Measurements from ENCODE around the gene WFDC11.
"Not testable (repeated sequence)": the region's sequence is repeated elsewhere in the genome, so short reads cannot be mapped to it uniquely, and the experiment has no call there.

WFDC11 gene

GRCh38 chr20:45685896-45686295 lies 15.9 kb upstream of the WFDC11 start (continued):
- TF ChIP-seq, protein P1, sequence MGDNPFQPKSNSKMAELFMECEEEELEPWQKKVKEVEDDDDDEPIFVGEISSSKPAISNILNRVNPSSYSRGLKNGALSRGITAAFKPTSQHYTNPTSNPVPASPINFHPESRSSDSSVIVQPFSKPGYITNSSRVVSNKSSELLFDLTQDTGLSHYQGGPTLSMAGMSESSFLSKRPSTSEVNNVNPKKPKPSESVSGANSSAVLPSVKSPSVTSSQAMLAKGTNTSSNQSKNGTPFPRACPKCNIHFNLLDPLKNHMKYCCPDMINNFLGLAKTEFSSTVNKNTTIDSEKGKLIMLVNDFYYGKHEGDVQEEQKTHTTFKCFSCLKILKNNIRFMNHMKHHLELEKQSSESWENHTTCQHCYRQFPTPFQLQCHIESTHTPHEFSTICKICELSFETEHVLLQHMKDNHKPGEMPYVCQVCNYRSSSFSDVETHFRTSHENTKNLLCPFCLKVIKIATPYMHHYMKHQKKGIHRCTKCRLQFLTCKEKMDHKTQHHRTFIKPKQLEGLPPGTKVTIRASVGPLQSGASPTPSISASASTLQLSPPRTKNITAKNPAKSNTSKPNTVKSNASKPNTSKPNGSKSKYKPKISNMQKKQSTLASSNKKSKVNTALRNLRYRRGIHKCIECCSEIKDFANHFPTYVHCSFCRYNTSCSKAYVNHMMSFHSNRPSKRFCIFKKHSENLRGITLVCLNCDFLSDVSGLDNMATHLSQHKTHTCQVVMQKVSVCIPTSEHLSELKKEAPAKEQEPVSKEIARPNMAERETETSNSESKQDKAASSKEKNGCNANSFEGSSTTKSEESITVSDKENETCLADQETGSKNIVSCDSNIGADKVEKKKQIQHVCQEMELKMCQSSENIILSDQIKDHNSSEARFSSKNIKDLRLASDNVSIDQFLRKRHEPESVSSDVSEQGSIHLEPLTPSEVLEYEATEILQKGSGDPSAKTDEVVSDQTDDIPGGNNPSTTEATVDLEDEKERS (tag by site-specific recombination; IDR thresholded peaks at IDR 0.05) = no peak
- TF ChIP-seq PRDM10 (tag by site-specific recombination; IDR thresholded peaks at IDR 0.05) (no peak), ZNF596 (tag by site-specific recombination; IDR thresholded peaks at IDR 0.05) (no peak)

DNA sequence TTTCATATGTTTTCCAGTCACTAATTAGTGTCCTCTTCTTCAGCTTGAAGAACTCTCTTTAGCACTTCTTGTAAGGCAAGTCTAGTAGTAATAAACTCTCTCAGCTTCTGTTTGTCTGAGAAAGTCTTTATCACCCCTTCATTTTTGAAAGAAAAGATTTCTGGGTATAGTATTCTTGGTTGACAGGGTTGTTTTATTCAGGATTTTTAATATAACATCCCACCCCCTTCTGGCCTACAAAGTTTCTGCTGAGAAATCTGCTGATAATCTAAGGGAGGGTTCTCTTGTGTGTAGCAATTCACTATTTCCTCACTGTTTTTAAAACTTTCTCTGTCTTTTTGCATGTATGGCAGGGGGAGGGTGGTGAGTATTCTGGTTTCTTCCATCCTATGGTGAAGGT lies 9.6 kb upstream of the WFDC11 start:
- no peaks in the 10 kb centered on the region for H3K4me1 ChIP-seq (ENCODE audit: control insufficient read depth, insufficient read depth, low read length)
- H3K27ac ChIP-seq (ENCODE audit: extremely low read depth, low read depth, low read length) = no peak overlapping the region
- POLR2A ChIA-PET = no interaction called here
- no peaks in the 10 kb centered on the region for H3K9me3 ChIP-seq (ENCODE audit: control insufficient read depth, insufficient read depth, low read depth, low read length)
- peak; percentile 91 for TF ChIP-seq SETDB1 (IDR thresholded peaks at IDR 0.05; ENCODE audit: insufficient read length, low read length)
- no peak for TF ChIP-seq ZNF239 (tag by site-specific recombination; IDR thresholded peaks at IDR 0.05)
- H3K4me3 ChIP-seq (ENCODE audit: low read depth, low read length) = no peak overlapping the region
- no peaks in the 10 kb centered on the region for H3K36me3 ChIP-seq (ENCODE audit: control insufficient read depth in 2 of 2, insufficient read depth in 1 of 2, low read length in 2 of 2)
- CTCF ChIA-PET = no interaction called here

DNA sequence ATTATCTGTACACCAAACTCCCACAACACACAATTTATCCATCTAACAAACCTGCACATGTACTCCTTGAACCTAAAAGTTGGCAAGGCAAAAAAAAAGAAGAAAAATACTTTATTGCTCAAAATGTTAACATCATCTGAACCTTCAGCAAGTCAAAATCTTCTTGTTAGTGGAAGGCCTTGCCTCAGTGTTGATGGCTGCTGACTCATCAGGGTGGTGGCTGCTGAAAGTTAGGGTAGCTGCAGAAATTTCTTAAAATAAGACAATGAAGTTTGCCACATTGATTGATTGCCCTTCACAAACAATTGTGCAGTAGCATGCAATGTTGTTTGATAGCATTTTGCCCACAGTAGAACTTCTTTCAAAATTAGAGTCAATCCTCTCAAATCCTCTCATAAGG lies 2.7 kb upstream of the WFDC11 start:
- ChIA-PET POLR2A (no interaction called here), CTCF (interaction anchor here (1.9 kb wide), 1 partner anchor 98 kb away, joined by 9 read pairs; no protein-coding TSS in a partner anchor)
- H3K27ac ChIP-seq (ENCODE audit: extremely low read depth, low read depth, low read length) = no peak overlapping the region
- no peak overlapping the region for H3K4me3 ChIP-seq (ENCODE audit: low read depth, low read length)
- no peak for TF ChIP-seq ZNF549 (tag by site-specific recombination; IDR thresholded peaks at IDR 0.05)
- no peak for TF ChIP-seq REPIN1 (tag by site-specific recombination; IDR thresholded peaks at IDR 0.05; ENCODE audit: low read depth)
- TF ChIP-seq HOXA7 (CRISPR knock-in tag; IDR thresholded peaks at IDR 0.05; ENCODE audit: borderline replicate concordance) = no peak
- H3K36me3 ChIP-seq (ENCODE audit: control insufficient read depth in 2 of 2, insufficient read depth in 1 of 2, low read length in 2 of 2) = no peaks in the 10 kb centered on the region
- no peaks in the 10 kb centered on the region for H3K4me1 ChIP-seq (ENCODE audit: control insufficient read depth, insufficient read depth, low read length)
- no peaks in the 10 kb centered on the region for H3K9me3 ChIP-seq (ENCODE audit: control insufficient read depth, insufficient read depth, low read depth, low read length)

- H3K4me1 ChIP-seq (ENCODE audit: control insufficient read depth, insufficient read depth, low read length); H3K27ac ChIP-seq (ENCODE audit: extremely low read depth, low read depth, low read length); POLR2A ChIA-PET; H3K4me3 ChIP-seq (ENCODE audit: low read depth, low read length); H3K36me3 ChIP-seq (ENCODE audit: control insufficient read depth in 2 of 2, insufficient read depth in 1 of 2, low read length in 2 of 2); H3K9me3 ChIP-seq (ENCODE audit: control insufficient read depth, insufficient read depth, low read depth, low read length): not testable (repeated sequence)
- CTCF ChIA-PET = interaction anchor here (0.6 kb wide), 1 partner anchor 65 kb away, joined by 3 read pairs; no protein-coding TSS in a partner anchor
- TF ChIP-seq, protein P1 (tag by site-specific recombination; IDR thresholded peaks at IDR 0.05) = peak; percentile 96
- TF ChIP-seq ZNF146 (tag by site-specific recombination; IDR thresholded peaks at IDR 0.05) = peak; percentile 98
These were observed 13.0 kb downstream of the WFDC11 start for GRCh38 chr20:45657038-45657437.

Measured in HEK293 (cell line).